ENCODE results near the gene PAQR4. TPM values are rescaled to one million over a fixed set of nuclear protein-coding genes. Genes with fewer than 3 reads are reported as not detected.

The PAQR4 gene
- total and polyA plus RNA-seq, 2 of the 13 experiments (the other 11 are each of a cell fraction or from before 2014, with no cell fraction given): 15.9 to 24.8 TPM

DNA sequence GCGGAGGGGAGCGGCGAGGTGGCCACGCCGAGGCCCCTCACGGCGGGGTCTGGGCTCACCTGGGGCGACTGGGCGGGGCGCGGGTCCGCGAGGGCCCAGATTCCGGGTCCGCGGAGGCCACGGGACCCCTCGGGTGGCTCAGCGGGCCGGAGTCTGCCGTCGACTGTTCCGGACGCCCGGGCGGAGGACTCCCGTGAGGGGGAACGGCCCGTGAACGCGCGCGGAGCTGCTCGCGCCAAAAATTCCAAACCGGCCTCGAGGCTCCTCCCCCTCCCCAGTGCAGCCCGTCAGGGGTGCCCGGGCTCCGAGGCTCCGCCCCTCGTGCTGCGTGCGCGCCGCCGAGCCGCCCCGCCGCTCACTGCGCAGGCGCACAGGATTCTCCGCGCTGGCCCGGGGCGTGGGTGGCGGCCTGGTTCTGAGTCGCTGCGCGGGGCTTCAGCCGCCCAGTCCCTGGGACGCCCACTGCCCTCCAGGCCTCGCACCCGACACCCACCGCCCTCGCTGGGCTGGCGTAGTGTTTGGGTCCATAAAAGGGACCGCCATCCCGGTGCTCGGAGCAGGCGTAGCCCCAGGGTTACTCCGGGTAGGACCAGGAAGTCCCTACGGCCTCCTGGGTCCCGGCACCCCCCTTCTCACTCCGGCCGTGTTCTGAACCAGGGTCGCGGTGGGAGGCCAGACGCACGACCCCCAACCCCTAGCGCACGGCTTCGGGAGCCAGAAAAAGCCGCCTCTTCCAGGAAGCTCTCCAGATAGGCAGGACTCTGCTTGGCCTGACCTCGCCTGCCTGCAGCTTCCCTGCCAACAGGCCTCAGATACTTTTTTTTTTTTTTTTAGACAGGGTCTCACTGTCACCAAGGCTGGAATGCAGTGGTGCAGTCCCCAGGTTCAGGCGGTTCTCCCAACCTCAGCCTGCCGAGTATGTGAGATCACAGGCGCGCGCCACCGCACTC is 11.4 kb downstream of the PAQR4 start, which contains the start of gene PKMYT1 (continued):
- TF ChIP-seq ZNF136 (CRISPR knock-in tag; IDR thresholded peaks at IDR 0.05; ENCODE audit: low read depth): no peak
- no peak for TF ChIP-seq RFXANK (CRISPR knock-in tag; IDR thresholded peaks at IDR 0.05)
- no peak for TF ChIP-seq ZNF10 (CRISPR knock-in tag; IDR thresholded peaks at IDR 0.05; ENCODE audit: borderline replicate concordance, low read depth)
- TF ChIP-seq ZFP36L2 (CRISPR knock-in tag; IDR thresholded peaks at IDR 0.05): no peak
- no peak for TF ChIP-seq HNF4G (IDR thresholded peaks at IDR 0.05; ENCODE audit: borderline replicate concordance, low read depth, low read length)
- 0 out of 2 replicates have a peak, but pooled peaks have one; percentile 10 for TF ChIP-seq HNF4G (CRISPR knock-in tag; IDR thresholded peaks at IDR 0.05; ENCODE audit: borderline replicate concordance, low read depth)
- TF ChIP-seq, protein P1, sequence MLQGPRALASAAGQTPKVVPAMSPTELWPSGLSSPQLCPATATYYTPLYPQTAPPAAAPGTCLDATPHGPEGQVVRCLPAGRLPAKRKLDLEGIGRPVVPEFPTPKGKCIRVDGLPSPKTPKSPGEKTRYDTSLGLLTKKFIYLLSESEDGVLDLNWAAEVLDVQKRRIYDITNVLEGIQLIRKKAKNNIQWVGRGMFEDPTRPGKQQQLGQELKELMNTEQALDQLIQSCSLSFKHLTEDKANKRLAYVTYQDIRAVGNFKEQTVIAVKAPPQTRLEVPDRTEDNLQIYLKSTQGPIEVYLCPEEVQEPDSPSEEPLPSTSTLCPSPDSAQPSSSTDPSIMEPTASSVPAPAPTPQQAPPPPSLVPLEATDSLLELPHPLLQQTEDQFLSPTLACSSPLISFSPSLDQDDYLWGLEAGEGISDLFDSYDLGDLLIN (CRISPR knock-in tag; IDR thresholded peaks at IDR 0.05; ENCODE audit: borderline replicate concordance): 0 out of 2 replicates have a peak, but pooled peaks have one; percentile 61
- no peak for TF ChIP-seq HNRNPUL1 (IDR thresholded peaks at IDR 0.05; ENCODE audit: low read depth, low read length)
- no peak for TF ChIP-seq CREB1 (IDR thresholded peaks at IDR 0.05)
- TF ChIP-seq CREB1 (CRISPR knock-in tag; IDR thresholded peaks at IDR 0.05): no peak
- no peak for TF ChIP-seq PAX8 (CRISPR knock-in tag; IDR thresholded peaks at IDR 0.05; ENCODE audit: borderline replicate concordance)
- peak; percentile 82 for TF ChIP-seq KLF12 (CRISPR knock-in tag; IDR thresholded peaks at IDR 0.05; ENCODE audit: borderline replicate concordance)
- TF ChIP-seq ZNF777 (CRISPR knock-in tag; IDR thresholded peaks at IDR 0.05): peak; percentile 67; the same call in 1 of the 2 replicates
- TF ChIP-seq ZSCAN12 (CRISPR knock-in tag; IDR thresholded peaks at IDR 0.05): no peak
- TF ChIP-seq ZNF772 (CRISPR knock-in tag; IDR thresholded peaks at IDR 0.05): peak; percentile 28; the same call in 1 of the 2 replicates
- TF ChIP-seq NRL (CRISPR knock-in tag; IDR thresholded peaks at IDR 0.05; ENCODE audit: borderline replicate concordance): no peak; the same call in 1 of the 2 replicates
- no peak for TF ChIP-seq U2AF1 (optimal IDR thresholded peaks at IDR 0.05; ENCODE audit: low read depth, low read length)
- TF ChIP-seq, protein P2, sequence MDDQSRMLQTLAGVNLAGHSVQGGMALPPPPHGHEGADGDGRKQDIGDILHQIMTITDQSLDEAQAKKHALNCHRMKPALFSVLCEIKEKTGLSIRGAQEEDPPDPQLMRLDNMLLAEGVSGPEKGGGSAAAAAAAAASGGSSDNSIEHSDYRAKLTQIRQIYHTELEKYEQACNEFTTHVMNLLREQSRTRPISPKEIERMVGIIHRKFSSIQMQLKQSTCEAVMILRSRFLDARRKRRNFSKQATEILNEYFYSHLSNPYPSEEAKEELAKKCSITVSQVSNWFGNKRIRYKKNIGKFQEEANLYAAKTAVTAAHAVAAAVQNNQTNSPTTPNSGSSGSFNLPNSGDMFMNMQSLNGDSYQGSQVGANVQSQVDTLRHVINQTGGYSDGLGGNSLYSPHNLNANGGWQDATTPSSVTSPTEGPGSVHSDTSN (CRISPR knock-in tag; IDR thresholded peaks at IDR 0.05; ENCODE audit: borderline replicate concordance): no peak
- TF ChIP-seq, protein P3, sequence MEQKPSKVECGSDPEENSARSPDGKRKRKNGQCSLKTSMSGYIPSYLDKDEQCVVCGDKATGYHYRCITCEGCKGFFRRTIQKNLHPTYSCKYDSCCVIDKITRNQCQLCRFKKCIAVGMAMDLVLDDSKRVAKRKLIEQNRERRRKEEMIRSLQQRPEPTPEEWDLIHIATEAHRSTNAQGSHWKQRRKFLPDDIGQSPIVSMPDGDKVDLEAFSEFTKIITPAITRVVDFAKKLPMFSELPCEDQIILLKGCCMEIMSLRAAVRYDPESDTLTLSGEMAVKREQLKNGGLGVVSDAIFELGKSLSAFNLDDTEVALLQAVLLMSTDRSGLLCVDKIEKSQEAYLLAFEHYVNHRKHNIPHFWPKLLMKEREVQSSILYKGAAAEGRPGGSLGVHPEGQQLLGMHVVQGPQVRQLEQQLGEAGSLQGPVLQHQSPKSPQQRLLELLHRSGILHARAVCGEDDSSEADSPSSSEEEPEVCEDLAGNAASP (CRISPR knock-in tag; IDR thresholded peaks at IDR 0.05; ENCODE audit: borderline replicate concordance): no peak
- TF ChIP-seq ZNF724P (CRISPR knock-in tag; IDR thresholded peaks at IDR 0.05; ENCODE audit: borderline replicate concordance): peak; percentile 56; the same call in 1 of the 2 replicates
- no peak for TF ChIP-seq ZNF430 (CRISPR knock-in tag; IDR thresholded peaks at IDR 0.05)
- no peak for TF ChIP-seq SMAD9 (CRISPR knock-in tag; IDR thresholded peaks at IDR 0.05)
- TF ChIP-seq, protein P4, sequence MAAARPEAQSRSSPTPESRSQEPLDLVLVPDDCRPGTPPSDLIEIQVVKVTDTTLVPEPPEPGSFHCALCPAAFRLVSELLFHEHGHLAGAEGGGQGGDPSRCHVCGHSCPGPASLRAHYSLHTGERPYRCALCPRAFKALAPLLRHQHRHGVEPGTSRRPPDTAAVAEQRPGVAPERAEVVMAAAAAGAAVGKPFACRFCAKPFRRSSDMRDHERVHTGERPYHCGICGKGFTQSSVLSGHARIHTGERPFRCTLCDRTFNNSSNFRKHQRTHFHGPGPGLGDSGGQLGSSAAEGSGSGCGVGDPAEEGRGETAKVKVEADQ (CRISPR knock-in tag; IDR thresholded peaks at IDR 0.05; ENCODE audit: borderline replicate concordance): no peak
- no peak for TF ChIP-seq RORA (CRISPR knock-in tag; IDR thresholded peaks at IDR 0.05)
- TF ChIP-seq EEA1 (CRISPR knock-in tag; IDR thresholded peaks at IDR 0.05; ENCODE audit: borderline replicate concordance): peak; percentile 58; the same call in 1 of the 2 replicates
- TF ChIP-seq ZSCAN30 (CRISPR knock-in tag; IDR thresholded peaks at IDR 0.05): 0 out of 2 replicates have a peak, but pooled peaks have one; percentile 83
